ENCODE measurements around the gene OSTF1.

OSTF1 gene

DNA sequence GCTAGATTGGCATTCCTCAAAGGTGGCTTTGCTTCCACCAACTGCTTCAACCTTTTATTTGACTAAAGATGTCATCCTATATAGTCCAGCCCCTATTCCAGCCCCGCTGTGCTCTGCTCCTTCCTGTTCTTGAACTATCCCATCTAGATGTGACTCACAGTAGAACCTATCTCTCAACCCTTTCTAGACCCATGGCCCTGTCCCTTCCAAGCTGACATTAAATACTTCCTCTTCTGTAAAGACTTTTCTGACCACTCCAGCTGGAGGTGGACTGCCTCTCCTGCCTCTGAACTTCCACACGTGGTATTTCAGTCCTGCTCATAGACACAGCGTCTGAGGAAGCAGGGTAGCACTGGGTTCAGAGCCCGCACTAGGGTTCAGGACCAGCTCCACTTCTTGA is 32.4 kb downstream of the OSTF1 start:
- TF ChIP-seq GATA1 (IDR thresholded peaks at IDR 0.05; ENCODE audit: low read depth, low read length) (no peak), POLR2A (IDR thresholded peaks at IDR 0.05; ENCODE audit: low read length) (no peak)
- no peak for DNase-seq

DNA sequence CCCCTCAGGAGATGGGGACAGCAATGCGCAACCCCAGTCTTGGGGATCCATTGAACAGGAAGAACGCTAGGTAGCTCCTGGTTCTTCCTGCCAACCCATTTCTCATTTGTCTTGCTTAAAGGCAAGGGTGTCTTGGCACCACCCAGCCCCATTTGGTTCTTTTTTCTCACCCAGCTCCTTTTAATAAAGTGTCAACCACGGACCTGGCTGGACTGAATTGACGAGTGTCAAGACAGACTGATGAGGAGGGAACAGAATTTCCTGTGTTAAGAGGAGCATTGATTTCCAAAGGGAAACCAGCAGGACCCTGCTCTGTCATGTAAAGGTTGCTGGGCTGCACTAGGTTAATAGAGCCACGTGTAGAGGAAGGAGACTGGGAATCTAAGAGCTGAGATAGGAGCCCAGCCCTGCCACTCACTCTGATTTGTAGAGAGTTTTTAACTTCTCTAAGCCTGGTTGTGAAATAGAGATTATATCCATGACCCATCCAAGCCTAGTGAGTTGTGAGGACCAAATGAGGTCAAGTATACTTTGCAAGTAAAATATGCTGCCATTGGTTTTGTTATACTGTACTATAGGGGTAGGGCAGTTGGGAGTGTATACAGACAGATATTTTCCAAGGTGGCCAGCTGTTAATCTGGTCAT is 33.7 kb downstream of the OSTF1 start:
- TF ChIP-seq GATA1 (IDR thresholded peaks at IDR 0.05; ENCODE audit: low read depth, low read length): no peak
- TF ChIP-seq POLR2A (IDR thresholded peaks at IDR 0.05; ENCODE audit: low read length): no peak
- no peak for DNase-seq

- DNase-seq: no peak
- no peak for TF ChIP-seq POLR2A (IDR thresholded peaks at IDR 0.05; ENCODE audit: low read length)
- TF ChIP-seq GATA1 (IDR thresholded peaks at IDR 0.05; ENCODE audit: low read depth, low read length): no peak
These were observed 35.4 kb downstream of the OSTF1 start for GRCh38 chr9:75123696-75124095.

DNA sequence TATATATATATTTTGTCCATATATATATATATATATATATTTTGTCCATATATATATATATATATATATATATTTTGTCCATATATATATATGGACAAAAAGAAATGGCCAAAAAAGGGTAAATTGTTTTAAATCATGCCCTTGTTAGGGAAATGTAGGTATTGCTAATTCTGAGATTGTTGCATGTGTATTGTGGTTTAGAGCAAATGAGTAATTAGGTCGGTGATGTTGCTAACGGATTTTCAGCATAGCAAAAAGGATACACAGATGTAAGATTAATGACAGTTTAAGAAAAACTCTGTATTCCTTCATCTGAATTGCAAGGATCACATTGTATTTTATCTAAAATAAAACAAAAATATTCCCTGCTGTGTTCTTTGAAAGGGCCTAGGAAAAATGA is 40.2 kb downstream of the OSTF1 start:
- no peak for DNase-seq
- TF ChIP-seq POLR2A (IDR thresholded peaks at IDR 0.05; ENCODE audit: low read length): no peak
- no peak for TF ChIP-seq GATA1 (IDR thresholded peaks at IDR 0.05; ENCODE audit: low read depth, low read length)

DNA sequence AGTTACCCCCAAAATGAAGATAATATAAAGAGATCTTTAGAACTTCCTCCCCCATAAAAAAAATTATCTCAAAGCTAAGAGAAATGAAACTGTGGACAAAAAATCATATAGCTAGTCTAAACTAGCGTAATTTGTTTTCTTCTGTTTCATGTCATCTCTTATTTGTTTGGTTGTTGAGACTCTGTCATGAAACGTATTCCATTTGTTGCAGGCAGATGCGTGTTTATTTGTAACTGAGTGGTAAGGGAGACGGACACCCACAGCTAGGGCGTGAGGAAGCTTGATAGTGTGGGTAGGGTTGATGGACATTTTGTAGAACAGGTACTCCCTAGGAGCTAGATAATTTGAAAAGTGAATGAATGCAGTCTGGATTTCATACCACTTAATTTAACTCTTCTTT is 41.9 kb downstream of the OSTF1 start:
- TF ChIP-seq POLR2A (IDR thresholded peaks at IDR 0.05; ENCODE audit: low read length) (no peak), GATA1 (IDR thresholded peaks at IDR 0.05; ENCODE audit: low read depth, low read length) (no peak)
- DNase-seq: no peak

- no peak for TF ChIP-seq POLR2A (IDR thresholded peaks at IDR 0.05; ENCODE audit: low read length)
- no peak for TF ChIP-seq GATA1 (IDR thresholded peaks at IDR 0.05; ENCODE audit: low read depth, low read length)
These were observed 42.4 kb downstream of the OSTF1 start for GRCh38 chr9:75130621-75131230.

DNA sequence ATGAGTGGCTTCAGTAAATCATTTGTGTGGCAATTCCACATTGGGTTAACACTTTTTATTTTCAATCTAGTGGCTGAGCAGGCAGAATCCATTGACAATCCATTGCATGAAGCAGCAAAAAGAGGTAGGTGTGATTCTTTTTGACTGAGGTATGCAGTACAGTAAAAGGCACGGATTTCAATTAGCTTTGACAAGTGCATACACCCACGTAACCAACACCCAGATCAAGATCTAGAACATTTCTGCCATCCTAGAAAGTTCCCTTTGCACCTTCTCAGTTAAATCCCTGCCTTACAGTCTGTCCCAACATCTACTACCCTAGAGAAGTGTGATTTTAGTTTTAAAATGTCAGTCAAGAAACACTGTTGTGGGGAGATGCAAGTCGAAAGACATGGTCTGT is 43.4 kb downstream of the OSTF1 start:
- no peak for TF ChIP-seq GATA1 (IDR thresholded peaks at IDR 0.05; ENCODE audit: low read depth, low read length)
- no peak for TF ChIP-seq POLR2A (IDR thresholded peaks at IDR 0.05; ENCODE audit: low read length)
- no peak for DNase-seq

More at GRCh38 chr9:75130621-75131230, 42.4 kb downstream of the OSTF1 start:
- DNase-seq: no peak

GRCh38 chr9:75132244-75132643 is 43.9 kb downstream of the OSTF1 start:
- TF ChIP-seq POLR2A (IDR thresholded peaks at IDR 0.05; ENCODE audit: low read length) (no peak), GATA1 (IDR thresholded peaks at IDR 0.05; ENCODE audit: low read depth, low read length) (no peak)
- no peak for DNase-seq

DNA sequence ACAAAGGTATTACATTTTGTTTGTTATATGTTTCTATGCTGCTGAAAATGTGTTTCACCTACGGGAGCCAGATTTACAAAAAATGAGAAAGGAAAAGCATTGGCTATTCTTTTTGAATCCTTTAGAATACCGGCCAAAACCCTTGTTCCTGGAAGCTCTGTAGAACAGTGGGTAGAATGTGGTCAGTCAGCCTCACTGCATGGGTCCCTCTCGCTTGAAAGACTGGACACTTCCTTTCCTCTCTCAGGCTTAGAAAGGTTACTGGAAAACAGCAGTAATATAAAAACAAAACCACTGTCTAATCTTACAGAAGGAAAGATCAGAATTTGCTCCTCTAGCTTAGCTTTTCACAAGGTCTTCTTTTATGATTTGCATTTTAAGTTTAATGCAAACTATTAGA is 45.1 kb downstream of the OSTF1 start:
- TF ChIP-seq GATA1 (IDR thresholded peaks at IDR 0.05; ENCODE audit: low read depth, low read length) (no peak), POLR2A (IDR thresholded peaks at IDR 0.05; ENCODE audit: low read length) (no peak)

DNA sequence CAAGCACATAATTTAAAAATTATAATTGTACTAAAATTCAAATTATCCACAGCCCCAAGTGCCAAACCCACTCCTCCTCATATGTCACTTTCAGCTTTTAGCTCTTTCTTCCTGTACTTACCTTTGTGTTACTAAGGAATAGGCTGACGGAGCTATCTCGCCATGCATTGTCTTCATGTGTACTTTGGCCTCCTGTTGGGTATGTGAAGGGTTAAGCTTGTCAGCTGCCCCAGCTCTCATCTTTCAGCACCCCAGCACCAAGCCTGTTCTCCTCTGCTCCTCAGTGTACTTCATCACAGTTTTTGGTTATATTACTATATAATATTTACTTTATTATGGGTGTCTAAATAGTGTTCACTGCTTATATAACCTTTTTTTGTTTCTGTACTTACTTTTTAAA is 46.2 kb downstream of the OSTF1 start:
- TF ChIP-seq POLR2A (IDR thresholded peaks at IDR 0.05; ENCODE audit: low read length) (no peak), GATA1 (IDR thresholded peaks at IDR 0.05; ENCODE audit: low read depth, low read length) (no peak)
- no peak for DNase-seq

More for the DNA sequence above, 45.1 kb downstream of the OSTF1 start:
- no peak for DNase-seq

DNA sequence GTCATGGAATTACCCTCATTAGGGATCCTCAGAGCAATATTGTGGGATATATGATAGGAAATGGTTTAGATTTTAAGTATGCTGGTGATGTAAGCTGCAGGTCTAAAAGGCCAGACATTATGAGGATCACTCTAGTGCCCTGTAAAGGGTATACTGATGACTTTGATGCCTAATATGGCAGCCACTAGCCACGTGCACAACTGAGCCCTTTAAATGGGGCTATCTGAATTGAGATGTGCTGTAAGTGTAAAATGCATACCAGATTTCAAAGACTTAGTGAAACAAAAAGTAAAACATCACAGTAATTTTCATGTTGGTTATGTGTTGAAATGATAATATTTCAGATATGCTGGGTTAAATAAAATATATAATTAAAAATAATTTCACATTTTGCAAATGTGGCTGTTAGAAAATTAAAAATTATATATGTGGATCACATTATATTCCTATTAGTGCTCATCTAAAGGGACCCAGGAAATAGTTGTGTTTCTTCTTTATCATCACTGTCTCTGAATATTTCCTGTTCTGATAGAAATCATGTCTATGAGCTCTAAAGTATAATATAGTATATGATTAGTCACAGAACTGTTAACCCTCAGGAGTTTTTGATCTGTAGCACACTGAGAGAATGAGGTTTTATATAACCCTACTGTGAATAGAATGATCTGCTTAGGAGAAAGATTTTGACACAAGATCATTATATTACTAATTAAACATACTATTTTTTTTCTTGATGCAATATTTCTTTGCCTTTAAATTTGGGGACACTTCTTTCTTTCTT is 50.1 kb downstream of the OSTF1 start:
- TF ChIP-seq GATA1 (IDR thresholded peaks at IDR 0.05; ENCODE audit: low read depth, low read length): no peak
- no peak for TF ChIP-seq POLR2A (IDR thresholded peaks at IDR 0.05; ENCODE audit: low read length)

GRCh38 chr9:75139201-75139600 is 50.9 kb downstream of the OSTF1 start:
- no peak for DNase-seq
- no peak for TF ChIP-seq GATA1 (IDR thresholded peaks at IDR 0.05; ENCODE audit: low read depth, low read length)
- TF ChIP-seq POLR2A (IDR thresholded peaks at IDR 0.05; ENCODE audit: low read length): no peak

More for the DNA sequence above, 50.1 kb downstream of the OSTF1 start:
- no peak for DNase-seq

GRCh38 chr9:75140261-75140660 is 51.9 kb downstream of the OSTF1 start:
- TF ChIP-seq POLR2A (IDR thresholded peaks at IDR 0.05; ENCODE audit: low read length): no peak
- no peak for TF ChIP-seq GATA1 (IDR thresholded peaks at IDR 0.05; ENCODE audit: low read depth, low read length)
- DNase-seq: no peak

DNA sequence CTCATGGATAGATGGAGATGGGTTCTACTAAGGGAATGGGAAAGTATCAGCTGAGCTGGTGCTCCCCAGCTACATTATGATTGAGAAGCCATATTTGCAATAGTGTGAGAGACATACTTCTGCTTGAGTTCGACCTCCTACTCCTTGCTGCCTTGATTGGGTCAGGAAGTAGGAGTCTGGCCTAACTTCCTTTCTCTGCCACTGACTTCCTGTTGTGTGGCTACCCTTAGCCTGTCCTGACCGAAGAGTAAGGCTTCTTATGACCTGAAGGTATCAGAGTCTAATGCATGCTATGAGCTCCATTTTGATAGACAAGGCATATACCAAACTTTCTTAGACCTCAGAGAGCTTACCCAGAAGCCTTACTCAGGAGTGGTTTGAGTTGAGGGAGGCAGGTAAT is 53.9 kb downstream of the OSTF1 start:
- DNase-seq: no peak
- TF ChIP-seq GATA1 (IDR thresholded peaks at IDR 0.05; ENCODE audit: low read depth, low read length) (no peak), POLR2A (IDR thresholded peaks at IDR 0.05; ENCODE audit: low read length) (no peak)

Measured in erythroblast (primary cell).